Measurements from ENCODE around the gene DNAJC15. TPM values are rescaled to one million over a fixed set of nuclear protein-coding genes. Genes with fewer than 3 reads are reported as not detected.

The DNAJC15 gene
- total RNA-seq, 1 experiment from 2014 or later, result 10.8 TPM

GRCh38 chr13:43016226-43016625 lies 7.2 kb upstream of the DNAJC15 start:
- no peaks in the 10 kb centered on the region for H3K27me3 ChIP-seq (ENCODE audit: insufficient read depth, low read length)
- RAD21 ChIA-PET (ENCODE audit: low non-redundant PET in 1 of 2, low total read pairs in 2 of 2, uncharacterized antibody in 2 of 2, unreplicated experiment in 2 of 2), result no interaction called here
- ATAC-seq, result no peak
- POLR2A ChIA-PET, result no interaction called here
- no peak for DNase-seq (ENCODE audit: low read depth, low spot score)
- no peaks in the 10 kb centered on the region for H3K4me1 ChIP-seq (ENCODE audit: control insufficient read depth in 1 of 2, insufficient read depth in 2 of 2, low read length in 2 of 2)
- H3K36me3 ChIP-seq (ENCODE audit: control insufficient read depth in 1 of 2, insufficient read depth in 2 of 2, low read length in 2 of 2), result no peaks in the 10 kb centered on the region
- H3K9me3 ChIP-seq (ENCODE audit: control insufficient read depth in 1 of 2, insufficient read depth in 1 of 2, low read depth in 1 of 2, low read length in 2 of 2), result no peaks in the 10 kb centered on the region
- H3K27ac ChIP-seq (ENCODE audit: low read depth, low read length), result no peak overlapping the region
- no peaks in the 10 kb centered on the region for H4K20me1 ChIP-seq (ENCODE audit: insufficient read depth)
- no peak overlapping the region for H3K9ac ChIP-seq (ENCODE audit: low read length)
- no TSS peak for BruUV-seq (replicated peaks)
- intact Hi-C loops (cut with micrococcal nuclease), result no loop called here
- no peak overlapping the region for H2AFZ ChIP-seq (ENCODE audit: low read depth, low read length, poor library complexity, severe bottlenecking)
- no peak overlapping the region for H3K4me3 ChIP-seq (replicated peaks in 1 of 2; ENCODE audit: low read depth in 1 of 2, low read length in 2 of 2)
- no peaks in the 10 kb centered on the region for H3K79me2 ChIP-seq (ENCODE audit: insufficient read depth, low read length)
- H3K9me2 ChIP-seq (ENCODE audit: insufficient read depth), result no peaks in the 10 kb centered on the region
- CTCF ChIA-PET, result no interaction called here
- TF ChIP-seq TCF7L2 (IDR thresholded peaks at IDR 0.05; ENCODE audit: borderline replicate concordance, extremely low read depth, insufficient read depth, insufficient read length), result no peak
- no peak for TF ChIP-seq ZNF274 (IDR thresholded peaks at IDR 0.05; ENCODE audit: low read depth, low read length)
- no peak for TF ChIP-seq ATF3 (IDR thresholded peaks at IDR 0.05)
- no peak for TF ChIP-seq POLR2AphosphoS5 (IDR thresholded peaks at IDR 0.05; ENCODE audit: low read depth, low read length)
- TF ChIP-seq SP1 (IDR thresholded peaks at IDR 0.05; ENCODE audit: low read depth), result no peak
- TF ChIP-seq CEBPB (IDR thresholded peaks at IDR 0.05; ENCODE audit: low read depth), result no peak
- no peak for TF ChIP-seq RAD21 (IDR thresholded peaks at IDR 0.05; ENCODE audit: low read depth)
- no peak for TF ChIP-seq ZFX (IDR thresholded peaks at IDR 0.05)
- no peak overlapping the region for H3K4me2 ChIP-seq (ENCODE audit: low read length)

- H3K36me3 ChIP-seq (ENCODE audit: control insufficient read depth in 1 of 2, insufficient read depth in 2 of 2, low read length in 2 of 2), result no peaks in the 10 kb centered on the region
- no peak overlapping the region for H3K4me2 ChIP-seq (ENCODE audit: low read length)
- no peak overlapping the region for H3K9ac ChIP-seq (ENCODE audit: low read length)
- H3K9me3 ChIP-seq (ENCODE audit: control insufficient read depth in 1 of 2, insufficient read depth in 1 of 2, low read depth in 1 of 2, low read length in 2 of 2), result no peaks in the 10 kb centered on the region
- H3K9me2 ChIP-seq (ENCODE audit: insufficient read depth), result no peaks in the 10 kb centered on the region
- no peak overlapping the region for H3K4me3 ChIP-seq (replicated peaks in 1 of 2; ENCODE audit: low read depth in 1 of 2, low read length in 2 of 2)
- TF ChIP-seq YY1 (IDR thresholded peaks at IDR 0.05; ENCODE audit: extremely low read depth, insufficient replicate concordance, low read depth, low read length) (no peak), TCF7L2 (IDR thresholded peaks at IDR 0.05; ENCODE audit: borderline replicate concordance, extremely low read depth, insufficient read depth, insufficient read length) (no peak), EZH2 (IDR thresholded peaks at IDR 0.05) (no peak), FOSL1 (IDR thresholded peaks at IDR 0.05; ENCODE audit: low read depth) (no peak), CBX3 (IDR thresholded peaks at IDR 0.05; ENCODE audit: low read depth) (no peak), EZH2phosphoT487 (IDR thresholded peaks at IDR 0.05; ENCODE audit: borderline replicate concordance) (no peak), REST (IDR thresholded peaks at IDR 0.05; ENCODE audit: low read depth) (no peak), RAD21 (IDR thresholded peaks at IDR 0.05; ENCODE audit: low read depth) (no peak), POLR2AphosphoS5 (IDR thresholded peaks at IDR 0.05; ENCODE audit: low read depth, low read length) (no peak)
- no peak for DNase-seq (ENCODE audit: low read depth, low spot score)
- H2AFZ ChIP-seq (ENCODE audit: low read depth, low read length, poor library complexity, severe bottlenecking), result no peak overlapping the region
- no peaks in the 10 kb centered on the region for H4K20me1 ChIP-seq (ENCODE audit: insufficient read depth)
- ATAC-seq, result no peak
- no TSS peak for BruUV-seq (replicated peaks)
- H3K27ac ChIP-seq (ENCODE audit: low read depth, low read length), result no peak overlapping the region
- H3K79me2 ChIP-seq (ENCODE audit: insufficient read depth, low read length), result peaks cover 9% of the 10 kb centered on the region
- POLR2A ChIA-PET, result no interaction called here
- H3K27me3 ChIP-seq (ENCODE audit: insufficient read depth, low read length), result no peaks in the 10 kb centered on the region
- intact Hi-C loops (cut with micrococcal nuclease), result no loop called here
- RAD21 ChIA-PET (ENCODE audit: low non-redundant PET in 1 of 2, low total read pairs in 2 of 2, uncharacterized antibody in 2 of 2, unreplicated experiment in 2 of 2), result no interaction called here
- peaks cover 0 to 10% of the 10 kb centered on the region in 2 experiments; a peak in 1 of 4 replicates for H3K4me1 ChIP-seq (ENCODE audit: control insufficient read depth in 1 of 2, insufficient read depth in 2 of 2, low read length in 2 of 2)
- CTCF ChIA-PET, result no interaction called here
These were observed 3.6 kb upstream of the DNAJC15 start for GRCh38 chr13:43019811-43020210.

Measured in HCT116 (cell line).